WTC11 (cell line): ENCODE data around the gene B3GNT8.

Experiments
- ATF3 ChIP-seq: sonication (generic); formaldehyde crosslinking; conservative IDR thresholded peaks from 2 replicates; pipeline ENCODE4 v1.8.1; 2022; ENCODE audit warnings: mild to moderate bottlenecking, missing genetic modification reagents
- CTCF ChIP-seq: fragments of 200-600 bp; IDR thresholded peaks from 2 replicates; pipeline ENCODE4 v1.8.0; 2022; ENCODE audit warnings: antibody characterized with exemption
- MAX ChIP-seq: sonication (generic); formaldehyde crosslinking; IDR thresholded peaks from 2 replicates; pipeline ENCODE4 v1.8.0; 2022; ENCODE audit warnings: mild to moderate bottlenecking, missing genetic modification reagents

- TF ChIP-seq MAX (no peak), ATF3 (CRISPR knock-in tag) (no peak), CTCF (no peak)
Measured at GRCh38 chr19:41403181-41403970, 23.8 kb downstream of the B3GNT8 start.
